ACC112 (cell line): ENCODE results near the gene ZNF213.
"Not testable (repeated sequence)": the region's sequence is repeated elsewhere in the genome, so short reads cannot be mapped to it uniquely, and the experiment has no call there.

Experiments
- H2AFZ ChIP-seq: fragments of 200-600 bp; sonication (generic); one replicate; pipeline ENCODE4 v1.6.0; 2017; ENCODE audit warnings: antibody characterized with exemption, low read length; ENCODE audit not compliant: unreplicated experiment
- H3K27ac ChIP-seq: fragments of 200-600 bp; sonication (generic); 2 replicates; pipeline ENCODE4 v1.5.1; 2014; ENCODE audit warnings: low read depth, mild to moderate bottlenecking, antibody characterized with exemption, low read length, moderate library complexity
- H3K27me3 ChIP-seq: fragments of 200-600 bp; sonication (generic); 2 replicates; pipeline ENCODE4 v1.6.1; 2014; ENCODE audit warnings: mild to moderate bottlenecking, antibody characterized with exemption, low read length, moderate library complexity, mixed read lengths; ENCODE audit not compliant: insufficient read depth
- H3K36me3 ChIP-seq: fragments of 200-600 bp; sonication (generic); 2 replicates; pipeline ENCODE4 v1.6.1; 2016; ENCODE audit warnings: mild to moderate bottlenecking, antibody characterized with exemption, low read length, moderate library complexity, mixed read lengths; ENCODE audit not compliant: insufficient read depth
- H3K4me1 ChIP-seq: fragments of 200-600 bp; sonication (generic); one replicate; pipeline ENCODE4 v1.6.1; 2016; ENCODE audit warnings: low read length, mixed read lengths; ENCODE audit not compliant: insufficient read depth, unreplicated experiment, control insufficient read depth
- H3K4me3 ChIP-seq: fragments of 200-600 bp; sonication (generic); 2 replicates; pipeline ENCODE4 v1.5.1; 2014; ENCODE audit warnings: mild to moderate bottlenecking, low read depth, low read length
- H3K79me2 ChIP-seq: fragments of 200-600 bp; sonication (generic); one replicate; pipeline ENCODE4 v1.6.0; 2016; ENCODE audit warnings: low read length; ENCODE audit not compliant: control insufficient read depth, unreplicated experiment, insufficient read depth

ZNF213 gene

GRCh38 chr16:3135126-3135715 lies 392 bp downstream of the ZNF213 start:
- Histone ChIP-seq H3K4me3 (peak overlapping the region; percentile 100), H2AFZ (peak overlapping the region; percentile 98), H3K4me1 (peaks cover 7% of the 10 kb centered on the region), H3K79me2 (peaks cover 41% of the 10 kb centered on the region), H3K27me3 (no peaks in the 10 kb centered on the region), H3K27ac (peak overlapping the region; percentile 44), H3K36me3 (no peaks in the 10 kb centered on the region)

- H3K79me2 ChIP-seq, result peaks cover 36% of the 10 kb centered on the region
- H3K4me1 ChIP-seq, result peaks cover 7% of the 10 kb centered on the region
- no peak overlapping the region for H3K27ac ChIP-seq
- H3K36me3 ChIP-seq, result no peaks in the 10 kb centered on the region
- no peaks in the 10 kb centered on the region for H3K27me3 ChIP-seq
- no peak overlapping the region for H3K4me3 ChIP-seq
- H2AFZ ChIP-seq, result no peak overlapping the region
Observed at GRCh38 chr16:3137267-3137666, 2.4 kb downstream of the ZNF213 start.

GRCh38 chr16:3138342-3138741 lies 3.5 kb downstream of the ZNF213 start:
- H3K27me3 ChIP-seq, result no peaks in the 10 kb centered on the region
- no peak overlapping the region for H3K4me3 ChIP-seq
- H3K36me3 ChIP-seq, result no peaks in the 10 kb centered on the region
- no peak overlapping the region for H3K27ac ChIP-seq
- no peak overlapping the region for H2AFZ ChIP-seq
- peaks cover 4% of the 10 kb centered on the region for H3K4me1 ChIP-seq
- peaks cover 26% of the 10 kb centered on the region for H3K79me2 ChIP-seq

GRCh38 chr16:3138823-3139426 lies 4.1 kb downstream of the ZNF213 start:
- Histone ChIP-seq H3K4me1 (peaks cover 4% of the 10 kb centered on the region), H3K27ac (no peak overlapping the region), H3K79me2 (peaks cover 22% of the 10 kb centered on the region), H2AFZ (no peak overlapping the region), H3K4me3 (no peak overlapping the region), H3K36me3 (no peaks in the 10 kb centered on the region), H3K27me3 (no peaks in the 10 kb centered on the region)

GRCh38 chr16:3139561-3139960 lies 4.7 kb downstream of the ZNF213 start:
- not testable (repeated sequence) for H3K27me3 ChIP-seq, H2AFZ ChIP-seq, H3K4me1 ChIP-seq, H3K27ac ChIP-seq, H3K4me3 ChIP-seq, H3K36me3 ChIP-seq
- H3K79me2 ChIP-seq, result peaks cover 16% of the 10 kb centered on the region

- Histone ChIP-seq H3K36me3 (no peaks in the 10 kb centered on the region), H3K27me3 (no peaks in the 10 kb centered on the region), H3K79me2 (peaks cover 9% of the 10 kb centered on the region), H3K4me1 (peaks cover 4% of the 10 kb centered on the region), H2AFZ (no peak overlapping the region), H3K4me3 (no peak overlapping the region), H3K27ac (no peak overlapping the region)
Observed at GRCh38 chr16:3140603-3141427, 6.0 kb downstream of the ZNF213 start.

GRCh38 chr16:3141781-3142311 lies 7.0 kb downstream of the ZNF213 start:
- H2AFZ ChIP-seq, result no peak overlapping the region
- no peaks in the 10 kb centered on the region for H3K4me1 ChIP-seq
- H3K4me3 ChIP-seq, result no peak overlapping the region
- H3K36me3 ChIP-seq, result no peaks in the 10 kb centered on the region
- H3K27ac ChIP-seq, result no peak overlapping the region
- H3K79me2 ChIP-seq, result peaks cover 5% of the 10 kb centered on the region
- H3K27me3 ChIP-seq, result no peaks in the 10 kb centered on the region

GRCh38 chr16:3142327-3142726 lies 7.5 kb downstream of the ZNF213 start:
- no peak overlapping the region for H3K27ac ChIP-seq
- H3K27me3 ChIP-seq, result no peaks in the 10 kb centered on the region
- H3K4me1 ChIP-seq, result no peaks in the 10 kb centered on the region
- H3K4me3 ChIP-seq, result no peak overlapping the region
- peaks cover 2% of the 10 kb centered on the region for H3K79me2 ChIP-seq
- H2AFZ ChIP-seq, result no peak overlapping the region
- no peaks in the 10 kb centered on the region for H3K36me3 ChIP-seq

GRCh38 chr16:3142770-3143169 lies 7.9 kb downstream of the ZNF213 start:
- H3K27ac ChIP-seq, result no peak overlapping the region
- H3K4me3 ChIP-seq, result no peak overlapping the region
- no peaks in the 10 kb centered on the region for H3K27me3 ChIP-seq
- H3K4me1 ChIP-seq, result no peaks in the 10 kb centered on the region
- no peaks in the 10 kb centered on the region for H3K36me3 ChIP-seq
- no peaks in the 10 kb centered on the region for H3K79me2 ChIP-seq
- no peak overlapping the region for H2AFZ ChIP-seq

- H3K27ac ChIP-seq, result no peak overlapping the region
- no peaks in the 10 kb centered on the region for H3K79me2 ChIP-seq
- no peaks in the 10 kb centered on the region for H3K36me3 ChIP-seq
- no peaks in the 10 kb centered on the region for H3K27me3 ChIP-seq
- no peak overlapping the region for H3K4me3 ChIP-seq
- H2AFZ ChIP-seq, result no peak overlapping the region
- H3K4me1 ChIP-seq, result no peaks in the 10 kb centered on the region
Observed at GRCh38 chr16:3143189-3143588, 8.4 kb downstream of the ZNF213 start.
